MG63 (cell line): ENCODE data around the gene MRGPRX3. TPM values are rescaled to one million over a fixed set of nuclear protein-coding genes. Genes with fewer than 3 reads are reported as not detected.

ENCODE experiments used
- DNase-seq: peaks from one replicate; pipeline ENCODE4 v3.0.0-alpha.2; 2020
- H3K27me3 ChIP-seq: fragments of 250-450 bp; sonication (Bioruptor Pico); 2 replicates; pipeline ENCODE4 v1.5.1; 2020; ENCODE audit warnings: mild to moderate bottlenecking, moderate library complexity
- H3K36me3 ChIP-seq: fragments of 250-450 bp; sonication (Bioruptor Pico); 2 replicates; pipeline ENCODE4 v1.5.1; 2020; ENCODE audit warnings: mild to moderate bottlenecking, moderate library complexity
- H3K4me3 ChIP-seq: fragments of 250-450 bp; sonication (Bioruptor Pico); 2 replicates; pipeline ENCODE4 v1.5.1; 2020; ENCODE audit warnings: mild to moderate bottlenecking, moderate library complexity
- H3K9me3 ChIP-seq: fragments of 250-450 bp; sonication (Bioruptor Pico); 2 replicates; pipeline ENCODE4 v1.5.1; 2020; ENCODE audit warnings: mild to moderate bottlenecking, moderate library complexity
- total RNA-seq: library from RNA; depleted of rRNA; stranded (reverse); fragments of >200 nt; shearing (Covaris generic); gene quantifications from 2 replicates; pipeline ENCODE4 v1.2.3, GENCODE V29; 2014; ENCODE audit warnings: low replicate concordance; rRNA removed

Gene MRGPRX3
- total RNA-seq, 1 experiment from 2014 or later = not detected

DNA sequence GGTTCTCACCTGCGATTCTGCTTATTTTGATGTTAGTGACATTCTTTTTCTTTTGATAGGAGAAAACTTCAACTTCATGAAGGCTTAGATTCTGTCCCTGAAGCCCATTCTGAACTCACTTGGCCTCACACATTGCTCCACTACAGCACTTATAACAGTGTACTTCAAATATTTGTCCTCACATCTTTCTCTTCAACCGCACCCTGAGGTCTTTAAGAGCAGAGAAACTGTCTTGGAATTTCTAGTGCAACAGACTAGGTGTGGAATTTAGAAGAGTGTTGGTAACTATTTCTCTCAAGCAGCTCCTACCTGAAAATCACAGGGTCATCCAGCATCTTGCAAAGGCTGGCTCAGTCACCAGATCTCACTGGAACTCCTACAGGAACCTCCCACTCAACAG lies 7.8 kb downstream of the MRGPRX3 start:
- no peak for DNase-seq

DNA sequence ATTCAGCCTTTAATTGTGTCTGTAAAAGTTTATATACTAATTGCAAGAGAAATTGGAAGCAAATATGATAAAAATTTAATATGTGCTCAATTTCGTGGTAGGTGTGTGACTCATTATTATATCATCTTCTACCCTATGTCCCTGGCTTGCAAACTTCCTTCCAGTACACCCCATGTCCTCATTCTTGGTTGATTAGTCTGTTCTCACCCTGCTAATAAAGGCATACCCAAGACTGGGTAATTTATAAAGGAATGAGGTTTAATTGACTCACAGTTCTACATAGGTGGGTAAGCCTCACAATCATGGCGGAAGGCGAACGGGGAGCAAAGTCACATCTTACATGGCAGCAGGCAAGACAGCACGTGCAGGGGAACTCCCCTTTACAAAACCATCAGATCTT lies 11.9 kb downstream of the MRGPRX3 start:
- Histone ChIP-seq H3K36me3 (no peaks in the 10 kb centered on the region), H3K27me3 (peaks cover 8% of the 10 kb centered on the region; the same call in 1 of the 2 replicates), H3K4me3 (no peak overlapping the region), H3K9me3 (no peaks in the 10 kb centered on the region)
- no peak for DNase-seq

More for the DNA sequence above, 7.8 kb downstream of the MRGPRX3 start:
- no peak overlapping the region for H3K4me3 ChIP-seq
- no peaks in the 10 kb centered on the region for H3K36me3 ChIP-seq
- H3K9me3 ChIP-seq = no peaks in the 10 kb centered on the region
- no peaks in the 10 kb centered on the region for H3K27me3 ChIP-seq

DNA sequence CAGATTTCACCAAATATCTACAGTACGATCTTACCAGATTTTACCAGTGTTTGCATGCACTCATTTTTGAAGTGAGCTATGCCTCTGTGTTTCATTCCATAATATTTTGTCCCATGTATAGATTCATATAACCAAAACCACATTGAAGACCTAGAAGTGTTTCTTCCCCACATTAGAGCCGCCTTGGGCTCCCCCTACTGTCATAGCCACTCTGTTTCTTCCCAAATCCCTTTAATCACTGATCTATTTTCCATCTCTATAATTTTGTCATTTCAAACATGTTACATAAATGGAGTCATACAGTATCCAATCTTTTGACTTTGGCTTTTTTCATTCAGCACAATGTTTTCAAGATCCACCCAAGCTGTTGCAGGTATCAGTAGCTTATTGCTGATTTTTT lies 12.7 kb downstream of the MRGPRX3 start:
- DNase-seq = no peak
- no peaks in the 10 kb centered on the region for H3K9me3 ChIP-seq
- H3K36me3 ChIP-seq = no peaks in the 10 kb centered on the region
- H3K4me3 ChIP-seq = no peak overlapping the region
- peaks cover 8% of the 10 kb centered on the region; the same call in 1 of the 2 replicates for H3K27me3 ChIP-seq

DNA sequence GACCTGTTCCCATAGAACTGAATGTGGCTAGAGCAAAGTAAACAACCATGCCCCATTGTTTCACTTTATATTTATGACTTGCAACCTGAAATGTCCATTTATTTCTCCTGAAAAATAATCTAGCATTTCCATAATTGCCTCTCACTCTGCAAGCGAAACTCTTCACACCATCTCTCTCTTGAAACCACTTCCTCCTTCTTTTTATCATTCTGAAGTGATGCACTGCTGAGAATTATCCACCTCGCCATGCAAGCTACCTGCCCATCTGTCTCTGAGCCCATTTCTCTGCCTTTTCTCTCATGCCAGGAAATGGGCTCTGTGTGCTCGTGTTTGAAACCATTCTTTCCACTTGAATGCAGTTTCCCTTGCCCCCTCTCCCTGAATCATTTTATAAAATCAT lies 13.5 kb downstream of the MRGPRX3 start:
- Histone ChIP-seq H3K9me3 (no peaks in the 10 kb centered on the region), H3K27me3 (peaks cover 8% of the 10 kb centered on the region; the same call in 1 of the 2 replicates), H3K36me3 (no peaks in the 10 kb centered on the region), H3K4me3 (no peak overlapping the region)
- no peak for DNase-seq

DNA sequence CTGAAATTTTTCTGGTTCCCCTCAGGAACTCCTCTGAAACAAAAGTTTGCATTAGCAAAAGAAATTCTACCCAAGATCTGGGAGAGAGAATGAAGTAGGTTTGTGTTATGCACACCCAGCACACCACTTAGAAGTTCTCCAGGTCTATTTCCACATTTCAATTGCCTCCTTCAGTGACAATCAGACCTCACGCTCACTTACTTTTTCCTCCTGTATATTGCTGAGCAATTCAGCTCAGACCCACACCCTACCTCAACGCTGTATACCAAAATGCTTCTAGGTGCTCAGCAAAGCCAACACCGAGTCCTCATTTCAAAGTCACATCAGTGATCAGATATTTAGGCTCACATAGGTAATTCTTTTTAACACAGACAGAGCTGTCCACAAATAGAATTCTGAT lies 19.2 kb downstream of the MRGPRX3 start:
- Histone ChIP-seq H3K27me3 (peaks cover 8% of the 10 kb centered on the region; the same call in 1 of the 2 replicates), H3K36me3 (no peaks in the 10 kb centered on the region), H3K4me3 (no peak overlapping the region), H3K9me3 (no peaks in the 10 kb centered on the region)
- DNase-seq = no peak

DNA sequence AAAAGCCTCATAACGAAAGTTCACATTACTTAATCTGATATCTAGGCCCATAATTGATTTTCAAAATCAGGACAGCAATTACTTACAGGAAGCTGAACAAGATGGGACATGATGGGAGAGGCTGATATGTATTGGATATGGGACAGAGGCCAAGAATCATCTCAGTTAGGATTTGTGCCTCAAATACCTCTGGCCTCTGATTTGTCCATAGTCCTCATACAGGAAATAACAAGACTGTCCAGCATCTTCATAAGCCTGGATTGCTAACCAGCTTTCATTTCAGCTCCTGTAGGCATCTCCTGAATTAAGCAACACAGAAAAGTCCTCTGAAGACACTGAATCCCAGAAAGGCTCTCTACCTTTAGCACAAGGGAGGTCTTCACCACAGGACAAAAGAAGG lies 36.0 kb downstream of the MRGPRX3 start:
- no peak for DNase-seq

DNA sequence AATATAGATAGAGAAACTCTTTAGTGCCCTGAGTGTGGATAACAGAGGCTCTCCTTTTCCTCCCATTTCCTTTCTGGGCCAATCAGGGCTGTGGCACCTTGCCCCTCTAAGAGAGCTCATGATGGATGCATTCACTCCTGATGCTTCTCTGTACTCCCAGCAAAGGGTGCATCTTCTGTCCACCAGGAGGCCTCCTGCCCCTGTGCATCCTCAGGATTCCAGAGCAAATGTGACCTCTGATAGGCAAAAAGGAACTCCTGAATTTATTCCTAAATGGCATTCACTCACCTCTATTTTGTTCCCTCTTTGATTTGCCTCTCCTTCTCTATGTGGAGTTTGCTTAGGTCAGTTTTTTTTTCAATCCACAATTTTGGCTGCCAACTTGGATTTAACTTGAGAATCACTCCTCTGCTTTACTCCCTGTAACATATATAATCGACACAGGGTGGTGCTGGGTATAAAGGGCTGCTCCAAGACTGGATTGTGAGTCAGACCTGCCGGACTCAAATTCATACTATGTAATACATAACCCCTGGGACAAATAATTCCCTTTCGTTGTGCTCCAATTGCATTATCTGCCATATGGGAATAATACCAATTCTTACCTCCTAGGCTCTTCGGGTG lies 39.1 kb downstream of the MRGPRX3 start:
- Histone ChIP-seq H3K27me3 (no peaks in the 10 kb centered on the region), H3K36me3 (no peaks in the 10 kb centered on the region), H3K4me3 (no peak overlapping the region), H3K9me3 (no peaks in the 10 kb centered on the region)
- DNase-seq = no peak

More for the DNA sequence above, 36.0 kb downstream of the MRGPRX3 start:
- no peaks in the 10 kb centered on the region for H3K9me3 ChIP-seq
- no peak overlapping the region for H3K4me3 ChIP-seq
- H3K36me3 ChIP-seq = no peaks in the 10 kb centered on the region
- no peaks in the 10 kb centered on the region for H3K27me3 ChIP-seq

DNA sequence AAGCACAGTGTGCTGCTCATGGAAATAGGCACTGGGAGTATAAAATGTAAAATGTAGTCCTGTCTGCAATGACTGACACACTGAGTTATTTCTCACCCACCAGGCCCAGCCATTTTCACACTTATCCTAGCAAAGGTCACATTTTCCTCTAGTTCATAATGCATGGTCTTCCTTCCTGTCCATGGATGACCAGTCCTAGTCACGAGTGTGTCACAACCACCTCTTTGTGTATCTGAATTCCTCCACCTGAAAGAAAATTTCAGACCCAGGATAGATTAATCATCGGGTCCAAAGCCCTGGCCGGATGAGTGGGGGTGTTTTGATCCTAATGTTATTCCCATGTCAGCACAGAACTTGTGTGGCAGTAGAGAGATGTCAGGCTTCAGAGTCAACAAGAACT lies 40.3 kb downstream of the MRGPRX3 start, which contains the start of gene MRGPRX4:
MRGPRX4 (plus strand) TSS at position 172 of the 400 bp plus-strand sequence. CDS start 420 bp downstream, outside the sequence.
- DNase-seq = no peak
- no peaks in the 10 kb centered on the region for H3K9me3 ChIP-seq

DNA sequence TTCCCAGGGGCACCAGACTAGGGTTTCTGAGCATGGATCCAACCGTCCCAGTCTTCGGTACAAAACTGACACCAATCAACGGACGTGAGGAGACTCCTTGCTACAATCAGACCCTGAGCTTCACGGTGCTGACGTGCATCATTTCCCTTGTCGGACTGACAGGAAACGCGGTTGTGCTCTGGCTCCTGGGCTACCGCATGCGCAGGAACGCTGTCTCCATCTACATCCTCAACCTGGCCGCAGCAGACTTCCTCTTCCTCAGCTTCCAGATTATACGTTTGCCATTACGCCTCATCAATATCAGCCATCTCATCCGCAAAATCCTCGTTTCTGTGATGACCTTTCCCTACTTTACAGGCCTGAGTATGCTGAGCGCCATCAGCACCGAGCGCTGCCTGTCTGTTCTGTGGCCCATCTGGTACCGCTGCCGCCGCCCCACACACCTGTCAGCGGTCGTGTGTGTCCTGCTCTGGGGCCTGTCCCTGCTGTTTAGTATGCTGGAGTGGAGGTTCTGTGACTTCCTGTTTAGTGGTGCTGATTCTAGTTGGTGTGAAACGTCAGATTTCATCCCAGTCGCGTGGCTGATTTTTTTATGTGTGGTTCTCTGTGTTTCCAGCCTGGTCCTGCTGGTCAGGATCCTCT lies 41.0 kb downstream of the MRGPRX3 start:
- Histone ChIP-seq H3K27me3 (no peaks in the 10 kb centered on the region), H3K9me3 (no peaks in the 10 kb centered on the region), H3K4me3 (no peak overlapping the region), H3K36me3 (no peaks in the 10 kb centered on the region)
- no peak for DNase-seq

More for the DNA sequence above, 40.3 kb downstream of the MRGPRX3 start, which contains the start of gene MRGPRX4:
- Histone ChIP-seq H3K27me3 (no peaks in the 10 kb centered on the region), H3K36me3 (no peaks in the 10 kb centered on the region), H3K4me3 (no peak within 1 kb of the TSS)

Other genes starting within 250 kb of the MRGPRX3 start
- 14.0 and 19.0 TPM in 2 replicates for gene SERGEF, start 119.5 kb upstream of the MRGPRX3 start, total RNA-seq
- 0.15 TPM in 1 of 2 replicates, not detected in the other for gene TPH1, start 86.3 kb upstream of the MRGPRX3 start, total RNA-seq
- 24.8 and 26.6 TPM in 2 replicates for gene SAAL1, start 26.5 kb upstream of the MRGPRX3 start, total RNA-seq
- gene MRGPRX4, start 40.3 kb downstream of the MRGPRX3 start, total RNA-seq = not detected in 2 replicates
- gene SAA4, start 104.2 kb downstream of the MRGPRX3 start, total RNA-seq = not detected in 2 replicates
- gene SAA2, start 116.1 kb downstream of the MRGPRX3 start, total RNA-seq = 0.43 and 0.84 TPM in 2 replicates
- gene SAA1, start 133.7 kb downstream of the MRGPRX3 start, total RNA-seq = not detected in 2 replicates
- gene HPS5, start 189.6 kb downstream of the MRGPRX3 start, total RNA-seq = 13.2 and 41.2 TPM in 2 replicates
- gene GTF2H1, start 190.0 kb downstream of the MRGPRX3 start, total RNA-seq = 46.7 and 60.7 TPM in 2 replicates